ENCODE measurements around the gene CDC14A. TPM values are rescaled to one million over a fixed set of nuclear protein-coding genes. Genes with fewer than 3 reads are reported as not detected.
"Not testable (repeated sequence)": the region's sequence is repeated elsewhere in the genome, so short reads cannot be mapped to it uniquely, and the experiment has no call there.

The CDC14A gene
- total RNA-seq, 1 donor from 2014 or later, result 6.8 TPM

GRCh38 chr1:100361511-100362089 lies 9.3 kb downstream of the CDC14A start:
- DNase-seq (ENCODE audit: low spot score), result no peak

DNA sequence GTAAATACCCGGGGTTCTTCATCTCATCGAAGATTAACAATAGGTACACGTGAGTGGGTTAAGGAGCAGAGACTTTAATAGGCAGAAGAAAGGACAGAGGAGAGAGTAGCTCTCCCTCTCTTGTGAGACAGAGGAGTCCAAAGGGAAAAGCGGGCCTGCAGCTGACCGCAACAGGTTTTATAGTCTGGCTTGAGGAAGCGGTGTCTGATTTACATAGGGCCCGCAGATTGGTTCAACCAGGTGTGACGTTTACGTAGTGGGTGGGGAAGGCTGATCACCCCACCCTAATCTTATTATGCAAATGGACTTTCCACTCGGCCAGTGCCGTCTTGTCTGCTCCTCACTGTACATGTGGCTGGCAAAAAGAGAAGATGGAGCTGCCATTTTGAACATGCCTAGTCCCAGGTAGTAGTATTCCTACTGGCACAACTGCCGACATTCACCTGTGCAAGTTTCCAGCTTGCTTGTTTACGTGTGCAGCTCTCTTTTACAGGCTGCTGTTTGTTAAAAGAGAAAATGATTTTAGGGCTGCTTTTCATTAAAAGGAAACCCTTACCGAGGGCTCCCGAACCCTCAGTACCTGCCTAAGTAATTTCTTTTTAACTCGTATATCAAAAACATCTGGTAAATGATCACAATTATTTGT lies 10.6 kb downstream of the CDC14A start:
- no peak for DNase-seq (ENCODE audit: low spot score)

DNA sequence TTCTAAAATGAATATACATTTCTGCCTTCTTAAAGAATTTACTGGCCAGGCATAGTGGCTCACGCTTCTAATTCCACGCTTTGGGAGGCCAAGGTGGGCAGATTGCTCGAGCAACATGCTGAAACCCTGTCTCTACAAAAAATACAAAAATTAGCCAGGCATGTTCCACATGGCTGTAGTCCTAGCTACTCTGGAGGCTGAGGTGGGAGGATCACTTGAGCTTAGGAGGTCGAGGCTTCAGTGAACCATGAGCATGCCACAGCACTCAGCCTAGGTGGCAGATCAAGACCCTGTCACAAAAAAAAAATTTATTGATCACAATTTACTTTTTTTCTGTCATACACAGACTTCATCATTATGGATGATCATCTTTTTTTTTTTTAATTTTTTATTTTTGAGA lies 11.5 kb downstream of the CDC14A start:
- DNase-seq (ENCODE audit: low spot score), result no peak

- no peak for DNase-seq (ENCODE audit: low spot score)
Observed at GRCh38 chr1:100364697-100365096, 12.4 kb downstream of the CDC14A start.

GRCh38 chr1:100366209-100366525 lies 13.9 kb downstream of the CDC14A start:
- DNase-seq (ENCODE audit: low spot score), result no peak

DNA sequence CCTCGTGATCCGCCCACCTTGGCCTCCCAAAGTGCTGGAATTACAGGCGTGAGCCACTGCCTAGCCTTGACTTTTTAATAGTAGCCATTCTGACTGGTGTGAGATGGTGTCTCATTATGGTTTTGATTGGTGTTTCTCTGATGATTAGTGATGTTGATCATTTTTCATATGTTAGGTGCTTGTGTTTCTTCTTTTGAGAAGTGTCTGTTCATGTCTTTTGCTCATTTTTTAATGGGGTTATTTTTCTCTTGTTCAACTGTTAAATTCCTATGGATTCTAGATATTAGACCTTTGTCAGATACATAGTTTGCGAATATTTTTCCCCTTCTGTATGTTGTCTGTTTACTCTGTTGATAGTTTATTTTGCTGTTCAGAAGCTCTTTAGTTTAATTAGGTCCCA lies 17.0 kb downstream of the CDC14A start:
- not testable (repeated sequence) for DNase-seq (ENCODE audit: low spot score)

- not testable (repeated sequence) for DNase-seq (ENCODE audit: low spot score)
Observed at GRCh38 chr1:100373953-100374352, 21.6 kb downstream of the CDC14A start.

DNA sequence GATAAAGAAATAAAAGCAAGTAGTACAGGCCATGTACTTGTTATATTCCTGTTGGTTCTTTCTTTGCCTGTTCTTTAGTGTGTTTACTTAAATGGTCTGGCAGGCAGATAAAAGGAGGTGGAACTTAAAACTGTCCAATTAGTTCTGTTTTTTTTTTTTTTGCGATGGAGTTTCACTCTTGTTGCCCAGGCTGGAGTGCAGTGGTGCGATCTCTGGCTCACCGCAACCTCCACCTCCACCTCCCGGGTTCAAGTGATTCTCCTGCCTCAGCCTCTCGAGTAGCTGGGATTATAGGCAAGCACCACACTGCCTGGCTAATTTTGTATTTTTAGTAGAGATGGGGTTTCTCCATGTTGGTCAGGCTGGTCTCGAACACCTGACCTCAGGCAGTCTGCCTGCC lies 24.6 kb downstream of the CDC14A start:
- not testable (repeated sequence) for DNase-seq (ENCODE audit: low spot score)

DNA sequence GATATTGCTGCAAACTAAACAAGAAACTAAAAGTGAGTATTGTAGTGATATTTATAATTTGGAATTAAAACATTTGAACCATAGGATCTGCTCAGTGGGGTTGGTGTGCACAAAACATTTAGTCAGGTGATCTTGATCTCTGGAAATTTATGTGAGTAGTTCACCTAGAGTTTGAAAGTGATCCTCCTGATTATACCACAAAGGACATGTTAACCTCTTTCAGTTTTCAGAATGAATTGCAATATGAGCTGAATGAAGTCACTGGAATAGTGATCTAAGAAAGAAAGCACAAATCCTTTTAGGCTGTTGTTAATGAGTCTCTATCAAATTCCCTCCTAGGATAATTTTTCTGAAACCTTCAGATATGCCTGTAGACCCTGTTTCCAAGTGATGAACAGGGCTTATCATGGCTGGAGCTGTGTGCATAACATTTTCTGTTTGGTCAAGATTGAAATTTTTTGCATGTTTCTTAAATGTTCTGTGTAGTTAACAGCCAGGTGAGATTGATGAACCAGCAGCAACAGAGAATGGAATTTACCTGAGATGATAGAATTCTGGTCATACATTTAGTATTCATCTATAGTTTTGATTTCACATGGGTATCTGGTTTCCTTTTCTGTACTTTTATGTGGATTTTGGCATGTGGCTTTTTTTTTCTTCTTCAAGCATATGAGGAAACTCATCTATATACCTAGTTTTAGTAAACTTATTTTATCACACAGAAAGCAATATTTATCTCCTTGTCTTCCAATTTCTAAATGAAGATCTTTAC lies 25.5 kb downstream of the CDC14A start:
- DNase-seq (ENCODE audit: low spot score), result no peak

- no peak for DNase-seq (ENCODE audit: low spot score)
Observed at GRCh38 chr1:100378956-100379355, 26.6 kb downstream of the CDC14A start.

- DNase-seq (ENCODE audit: low spot score), result no peak
Observed at GRCh38 chr1:100380635-100381034, 28.3 kb downstream of the CDC14A start.

- DNase-seq (ENCODE audit: low spot score), result no peak
Observed at GRCh38 chr1:100382657-100383056, 30.4 kb downstream of the CDC14A start.

GRCh38 chr1:100383743-100384405 lies 31.6 kb downstream of the CDC14A start:
- no peak for DNase-seq (ENCODE audit: low spot score)

- DNase-seq (ENCODE audit: low spot score), result no peak
Observed at GRCh38 chr1:100387209-100387608, 34.9 kb downstream of the CDC14A start.

DNA sequence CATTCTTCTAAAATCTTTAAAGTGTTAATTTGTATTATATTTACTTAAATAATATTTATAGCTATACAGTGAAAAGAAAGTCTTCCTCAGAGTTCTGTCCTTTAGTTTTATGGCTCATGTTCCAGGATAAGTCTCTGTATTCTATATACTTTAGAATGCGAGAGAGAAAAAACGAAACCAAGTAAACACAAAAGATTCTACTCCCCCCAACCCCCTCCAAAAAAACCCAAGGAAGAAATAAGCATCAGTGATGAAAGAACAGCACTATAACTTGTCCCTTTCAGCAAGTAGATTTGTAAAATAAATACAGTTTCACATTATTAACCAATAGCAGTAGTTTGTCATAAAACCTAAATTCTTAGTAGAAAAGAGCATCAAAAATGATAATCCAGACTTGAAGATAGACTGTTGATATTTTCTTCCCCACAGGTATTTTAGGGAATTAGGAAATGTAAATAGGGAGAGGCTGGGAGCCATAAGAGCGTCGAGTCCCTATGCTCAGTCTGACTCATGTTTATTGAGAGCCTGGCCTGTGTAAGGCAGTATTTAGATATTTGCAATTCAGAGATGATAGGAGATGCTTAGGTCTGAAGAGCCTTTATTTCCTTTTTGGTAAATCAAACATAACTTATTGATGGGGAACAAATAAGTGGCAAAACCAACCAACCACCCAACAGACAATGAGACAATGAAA lies 35.5 kb downstream of the CDC14A start:
- no peak for DNase-seq (ENCODE audit: low spot score)

- no peak for DNase-seq (ENCODE audit: low spot score)
Observed at GRCh38 chr1:100390531-100390930, 38.2 kb downstream of the CDC14A start.

- no peak for DNase-seq (ENCODE audit: low spot score)
Observed at GRCh38 chr1:100391675-100392074, 39.4 kb downstream of the CDC14A start.

DNA sequence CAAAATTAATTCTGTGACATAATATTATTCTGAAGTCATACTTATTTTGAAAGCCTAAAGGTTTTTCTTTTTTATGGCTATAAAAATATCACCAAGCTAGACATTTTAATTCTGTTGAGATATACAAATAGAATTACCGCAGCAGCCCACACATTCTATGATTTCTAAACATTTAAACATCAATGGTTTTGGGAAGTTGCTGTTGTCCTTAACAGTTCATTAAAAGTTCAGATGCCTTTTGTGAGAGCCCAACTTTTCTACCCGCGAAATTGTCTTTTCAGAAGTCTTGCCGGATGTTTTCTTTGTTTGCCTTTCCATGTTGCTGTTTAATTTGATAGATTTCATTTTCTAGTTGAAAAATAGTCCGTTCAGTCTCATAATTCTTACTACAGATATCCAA lies 40.5 kb downstream of the CDC14A start:
- no peak for DNase-seq (ENCODE audit: low spot score)

DNA sequence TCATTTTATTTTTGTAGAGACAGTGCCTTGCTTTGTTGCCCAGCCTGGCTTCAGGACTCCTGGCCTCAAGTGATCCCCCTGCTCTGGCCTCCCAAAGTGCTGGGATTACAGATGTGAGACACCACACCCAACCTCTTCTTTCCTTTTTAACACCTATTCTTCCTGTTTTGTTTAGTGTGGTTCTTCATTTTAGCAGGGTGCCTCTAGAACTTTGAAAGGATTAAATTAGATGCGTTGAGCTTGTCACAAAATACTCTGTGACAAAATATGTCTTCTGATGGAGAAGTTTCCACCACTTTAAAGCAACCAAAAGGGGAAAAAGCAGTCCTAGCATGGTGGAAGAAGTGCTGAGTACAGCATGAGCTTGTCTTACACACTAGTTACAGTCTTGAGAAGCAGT lies 42.0 kb downstream of the CDC14A start:
- DNase-seq (ENCODE audit: low spot score), result no peak

GRCh38 chr1:100395913-100396312 lies 43.6 kb downstream of the CDC14A start:
- no peak for DNase-seq (ENCODE audit: low spot score)

DNA sequence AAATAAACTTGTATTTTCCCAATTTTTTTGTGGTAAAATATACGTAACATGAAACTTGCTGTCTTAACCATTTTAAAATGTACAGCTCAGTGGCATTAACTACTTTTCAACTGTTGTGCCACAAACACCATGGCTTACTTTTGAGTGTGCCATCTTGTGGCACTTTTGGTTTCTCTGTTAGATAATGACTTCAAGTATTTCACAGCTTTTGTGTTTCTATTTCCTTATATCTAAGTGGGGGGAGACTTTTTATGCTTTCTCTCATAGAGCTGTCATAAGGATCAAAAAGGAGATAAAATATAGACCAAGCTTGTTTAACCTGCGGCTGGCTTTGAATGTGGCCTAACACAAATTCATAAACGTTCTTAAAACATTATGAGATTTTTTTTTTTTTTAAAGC lies 44.3 kb downstream of the CDC14A start:
- no peak for DNase-seq (ENCODE audit: low spot score)

GRCh38 chr1:100397681-100398080 lies 45.4 kb downstream of the CDC14A start:
- no peak for DNase-seq (ENCODE audit: low spot score)

Measured in mesenteric fat pad (tissue), 1 donor.